Esophagus squamous epithelium (tissue), 5 donors: ENCODE measurements around the gene RCOR3. TPM values are rescaled to one million over a fixed set of nuclear protein-coding genes. Genes with fewer than 3 reads are reported as not detected.

Source experiments
- DNase-seq: peaks from one replicate; lab custom pipeline; 2025; lab: John Stamatoyannopoulos, UW
- H3K27ac ChIP-seq, 4 donors: fragments of 200-600 bp; sonication (generic); one replicate each; pipeline ENCODE4 v1.5.1; 2016 to 2019; ENCODE audit warnings: mild to moderate bottlenecking in 1 of 4
- H3K27me3 ChIP-seq, 4 donors: fragments of 200-600 bp; sonication (generic); 1 replicate in 3 of 4; 2 replicates in 1 of 4; pipeline versions ENCODE4 v1.5.1 to v1.6.0; 2017 to 2021; ENCODE audit warnings: antibody characterized with exemption in 1 of 4
- H3K36me3 ChIP-seq, 3 donors: fragments of 200-600 bp; sonication (generic); one replicate each; pipeline ENCODE4 v1.5.1; 2016 to 2019
- H3K4me1 ChIP-seq, 3 donors: fragments of 200-600 bp; sonication (generic); one replicate each; pipeline ENCODE4 v1.5.1; 2017 to 2019
- H3K4me3 ChIP-seq, 4 donors: fragments of 200-600 bp; sonication (generic); 1 replicate in 3 of 4; 2 replicates in 1 of 4; pipeline ENCODE4 v1.5.1; 2016 to 2019; ENCODE audit warnings: mild to moderate bottlenecking in 2 of 4, moderate library complexity in 1 of 4
- H3K9me3 ChIP-seq, 3 donors: fragments of 200-600 bp; sonication (generic); one replicate each; pipeline ENCODE4 v1.5.1; 2016 to 2019
- POLR2A ChIP-seq, 4 donors: fragments of 450-650 bp; IDR thresholded peaks; one replicate each; pipeline ENCODE4 v1.6.1; 2017; ENCODE audit warnings: antibody characterized with exemption in 4 of 4, mild to moderate bottlenecking in 4 of 4, moderate library complexity in 3 of 4
- WGBS, 2 donors: methylation state at CpG; one replicate each; pipeline ENCODE4 v1.1.5; 2018; 5-methylcytosine and 5-hydroxymethylcytosine counted together
- intact Hi-C: fragments of 100-400 bp; cut with DNase I; formaldehyde crosslinking; loops from one replicate; pipeline ENCODE4 v1.15.0; 2022
- total RNA-seq, 4 donors: library from RNA; depleted of rRNA; stranded (reverse); fragments of >200 nt; gene quantifications; one replicate each; pipeline ENCODE4 v1.1.0, GENCODE V29; 2016
- TF ChIP-seq, protein P1 (sequence below), 6 experiments: fragments of 450-650 bp in 4 of 6; fragments of 200-600 bp in 2 of 6; sonication (generic) in 2 of 6; IDR thresholded peaks; one replicate each; pipeline ENCODE4 v1.5.1; 2016 to 2019; ENCODE audit warnings: antibody characterized with exemption in 6 of 6, mild to moderate bottlenecking in 4 of 6, moderate library complexity in 4 of 6
- donor health status: DM: yes; HTN: yes; CAD: no.

Gene RCOR3
- total RNA-seq, 4 donors from 2014 or later = 10.8 to 37.8 (median 18.9) TPM

DNA sequence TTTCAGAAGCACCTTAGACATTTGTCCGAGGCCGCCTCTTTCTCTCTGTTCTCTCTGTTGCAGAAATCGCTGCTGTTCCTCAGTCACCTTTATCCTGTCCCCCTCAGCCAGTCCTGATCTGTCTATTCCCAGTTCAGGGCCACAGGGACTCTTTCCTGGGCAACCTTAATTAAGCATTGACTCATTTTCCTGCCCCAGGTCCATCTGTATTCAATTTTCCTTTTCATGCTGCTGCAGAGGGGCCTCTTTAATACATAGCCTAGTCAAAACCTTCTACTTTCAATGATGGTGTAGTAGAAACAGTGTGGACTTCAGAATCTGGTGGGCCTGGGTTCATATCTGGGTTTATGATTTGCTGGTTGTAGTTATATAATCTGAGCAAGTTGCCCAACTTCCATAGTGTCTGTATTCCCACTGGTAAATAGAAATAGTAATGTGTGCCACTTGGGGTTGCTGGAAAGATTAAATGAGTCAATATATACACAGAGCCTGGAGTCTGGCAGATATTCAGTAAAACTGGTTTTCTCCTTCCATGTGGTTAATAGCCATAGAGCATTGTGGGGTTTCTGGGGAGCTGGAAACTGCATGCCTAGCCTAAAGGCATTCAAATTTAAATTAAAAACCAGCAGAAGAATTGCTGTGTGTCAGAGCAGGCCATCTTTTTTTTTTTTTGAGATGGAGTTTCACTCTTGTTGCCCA, 72.0 kb downstream of the RCOR3 start:
- Histone ChIP-seq H3K27me3 (no peaks in the 10 kb centered on the region), H3K36me3 (no peaks in the 10 kb centered on the region), H3K27ac (no peak overlapping the region), H3K9me3 (no peaks in the 10 kb centered on the region), H3K4me1 (peaks cover 17 to 83% (median 35%) of the 10 kb centered on the region in 3 donors), H3K4me3 (no peak overlapping the region)
- intact Hi-C loops = no loop called here
- TF ChIP-seq, protein P1, sequence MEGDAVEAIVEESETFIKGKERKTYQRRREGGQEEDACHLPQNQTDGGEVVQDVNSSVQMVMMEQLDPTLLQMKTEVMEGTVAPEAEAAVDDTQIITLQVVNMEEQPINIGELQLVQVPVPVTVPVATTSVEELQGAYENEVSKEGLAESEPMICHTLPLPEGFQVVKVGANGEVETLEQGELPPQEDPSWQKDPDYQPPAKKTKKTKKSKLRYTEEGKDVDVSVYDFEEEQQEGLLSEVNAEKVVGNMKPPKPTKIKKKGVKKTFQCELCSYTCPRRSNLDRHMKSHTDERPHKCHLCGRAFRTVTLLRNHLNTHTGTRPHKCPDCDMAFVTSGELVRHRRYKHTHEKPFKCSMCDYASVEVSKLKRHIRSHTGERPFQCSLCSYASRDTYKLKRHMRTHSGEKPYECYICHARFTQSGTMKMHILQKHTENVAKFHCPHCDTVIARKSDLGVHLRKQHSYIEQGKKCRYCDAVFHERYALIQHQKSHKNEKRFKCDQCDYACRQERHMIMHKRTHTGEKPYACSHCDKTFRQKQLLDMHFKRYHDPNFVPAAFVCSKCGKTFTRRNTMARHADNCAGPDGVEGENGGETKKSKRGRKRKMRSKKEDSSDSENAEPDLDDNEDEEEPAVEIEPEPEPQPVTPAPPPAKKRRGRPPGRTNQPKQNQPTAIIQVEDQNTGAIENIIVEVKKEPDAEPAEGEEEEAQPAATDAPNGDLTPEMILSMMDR (IDR thresholded peaks at IDR 0.05) = no peak
- DNase-seq = no peak
- 98 to 100% methylated on average over 3 of the region's 3 CpGs for WGBS, 2 donors

DNA sequence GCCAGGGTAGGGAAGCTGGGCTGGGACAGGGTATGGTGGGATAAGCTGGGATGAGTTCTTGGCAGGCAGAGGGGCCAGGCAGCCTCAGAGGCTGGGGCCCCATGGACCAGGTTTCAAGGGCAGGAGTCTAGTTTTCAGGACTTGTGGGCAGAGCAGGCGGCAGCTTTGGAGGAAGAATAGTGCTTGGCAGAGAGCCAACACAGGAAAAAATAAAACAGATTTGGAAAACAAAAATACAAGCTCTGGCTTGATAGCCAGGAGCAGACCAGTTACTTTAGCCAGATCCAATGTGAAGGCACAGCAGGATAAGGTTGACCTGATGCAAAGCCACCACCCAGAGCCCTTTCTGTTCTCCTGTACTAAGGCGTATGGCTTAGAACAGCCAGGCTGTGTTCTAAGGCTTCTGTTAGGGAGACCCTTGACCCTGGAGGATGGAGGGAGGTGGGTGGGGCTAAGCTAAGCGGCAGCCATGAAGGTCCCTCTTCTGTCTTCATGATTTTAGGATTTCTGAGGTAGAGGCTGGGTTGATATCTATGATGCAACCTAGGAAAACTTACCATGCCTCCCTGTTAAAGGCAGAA, 73.0 kb downstream of the RCOR3 start:
- no peaks in the 10 kb centered on the region for H3K36me3 ChIP-seq
- no peak overlapping the region for H3K4me3 ChIP-seq
- intact Hi-C loops = no loop called here
- H3K27me3 ChIP-seq = no peaks in the 10 kb centered on the region
- 56 to 61% methylated on average over 2 to 3 of the region's 3 CpGs for WGBS, 2 donors
- no peak for DNase-seq
- no peak overlapping the region for H3K27ac ChIP-seq
- TF ChIP-seq, protein P1 (IDR thresholded peaks at IDR 0.05) = no peak
- TF ChIP-seq POLR2A (IDR thresholded peaks at IDR 0.05) = no peak
- H3K9me3 ChIP-seq = no peaks in the 10 kb centered on the region
- H3K4me1 ChIP-seq = peaks cover 17 to 84% (median 35%) of the 10 kb centered on the region in 3 donors

GRCh38 chr1:211332830-211333229, 73.7 kb downstream of the RCOR3 start:
- intact Hi-C loops = no loop called here
- H3K4me3 ChIP-seq = no peak overlapping the region
- H3K9me3 ChIP-seq = no peaks in the 10 kb centered on the region
- H3K27me3 ChIP-seq = no peaks in the 10 kb centered on the region
- H3K36me3 ChIP-seq = no peaks in the 10 kb centered on the region
- no peak overlapping the region for H3K27ac ChIP-seq
- no peak for TF ChIP-seq POLR2A (IDR thresholded peaks at IDR 0.05)
- TF ChIP-seq, protein P1 (IDR thresholded peaks at IDR 0.05) = no peak
- H3K4me1 ChIP-seq = peaks cover 17 to 84% (median 32%) of the 10 kb centered on the region in 3 donors
- 72 to 79% methylated on average over 2 of the region's 2 CpGs for WGBS, 2 donors
- DNase-seq = no peak

- Histone ChIP-seq H3K36me3 (no peaks in the 10 kb centered on the region), H3K9me3 (no peaks in the 10 kb centered on the region), H3K4me3 (no peak overlapping the region), H3K27me3 (no peaks in the 10 kb centered on the region), H3K4me1 (peaks cover 17 to 81% (median 32%) of the 10 kb centered on the region in 3 donors), H3K27ac (no peak overlapping the region)
- intact Hi-C loops = no loop called here
- TF ChIP-seq, protein P1 (IDR thresholded peaks at IDR 0.05) = no peak
- TF ChIP-seq POLR2A (IDR thresholded peaks at IDR 0.05) = no peak
- DNase-seq = no peak
- 41 to 50% methylated on average over 1 of the region's 1 CpG for WGBS, 2 donors
Measured at GRCh38 chr1:211333906-211334305, 74.7 kb downstream of the RCOR3 start.

- no peak overlapping the region for H3K27ac ChIP-seq
- intact Hi-C loops = no loop called here
- H3K4me1 ChIP-seq = peaks cover 9 to 81% (median 27%) of the 10 kb centered on the region in 3 donors
- TF ChIP-seq, protein P1 (IDR thresholded peaks at IDR 0.05) = no peak
- TF ChIP-seq POLR2A (IDR thresholded peaks at IDR 0.05) = no peak
- H3K4me3 ChIP-seq = no peak overlapping the region
- no peaks in the 10 kb centered on the region for H3K36me3 ChIP-seq
- H3K27me3 ChIP-seq = no peaks in the 10 kb centered on the region
- no peaks in the 10 kb centered on the region for H3K9me3 ChIP-seq
- WGBS, 2 donors = 69 to 78% methylated on average over 2 to 4 of the region's 4 CpGs
- no peak for DNase-seq
Measured at GRCh38 chr1:211334986-211335385, 75.8 kb downstream of the RCOR3 start.
